NCI-H510A (cell line): ENCODE data around the gene CAPN15.

Experiments used
- DNase-seq: peaks from one replicate; lab custom pipeline; 2025; lab: John Stamatoyannopoulos, UW

CAPN15 gene

DNA sequence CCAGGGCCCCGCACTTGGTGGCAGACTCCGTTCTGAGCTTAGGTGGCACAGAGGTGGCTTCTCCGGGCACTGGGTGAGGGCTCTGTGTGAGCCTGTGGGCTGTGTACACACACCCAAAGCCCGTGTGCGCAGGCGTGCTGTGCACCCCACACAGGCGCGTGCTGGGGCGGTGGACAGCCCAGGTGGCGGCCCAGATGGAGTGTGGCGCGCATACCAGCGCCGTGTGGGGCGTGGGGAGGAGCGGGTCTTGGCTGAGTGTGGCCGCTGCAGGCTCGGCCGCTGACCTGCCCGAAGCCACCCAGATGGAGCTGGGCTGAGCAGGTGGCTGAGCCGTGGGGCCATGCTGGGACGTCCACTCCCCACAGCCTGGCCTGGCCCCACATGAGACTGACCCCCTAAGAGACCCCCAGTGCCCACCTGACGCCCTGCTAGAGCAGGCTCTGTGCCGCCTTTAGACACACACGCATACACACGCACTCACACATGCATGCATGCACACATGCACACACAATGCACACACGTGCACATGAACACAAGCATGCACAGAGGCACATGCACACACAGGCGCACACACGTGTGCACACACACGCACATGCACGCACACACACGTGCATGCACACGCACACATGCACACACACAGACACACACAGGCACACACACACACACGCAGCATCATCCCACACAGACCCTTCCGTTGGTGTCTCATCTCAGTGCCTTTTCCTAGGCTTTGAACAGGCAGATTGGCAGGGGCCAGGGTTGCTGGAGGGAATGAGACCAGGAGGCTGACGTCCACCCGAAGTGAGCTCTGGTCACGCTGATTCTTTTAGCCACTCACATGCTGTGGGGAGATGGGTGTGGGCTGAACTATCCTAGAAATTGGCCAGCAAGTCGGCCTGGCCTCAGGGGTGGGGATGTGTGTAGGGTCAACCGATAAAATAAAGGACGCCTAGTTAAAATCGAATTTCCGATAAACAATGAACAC, 34.7 kb downstream of the CAPN15 start:
- DNase-seq = no peak

DNA sequence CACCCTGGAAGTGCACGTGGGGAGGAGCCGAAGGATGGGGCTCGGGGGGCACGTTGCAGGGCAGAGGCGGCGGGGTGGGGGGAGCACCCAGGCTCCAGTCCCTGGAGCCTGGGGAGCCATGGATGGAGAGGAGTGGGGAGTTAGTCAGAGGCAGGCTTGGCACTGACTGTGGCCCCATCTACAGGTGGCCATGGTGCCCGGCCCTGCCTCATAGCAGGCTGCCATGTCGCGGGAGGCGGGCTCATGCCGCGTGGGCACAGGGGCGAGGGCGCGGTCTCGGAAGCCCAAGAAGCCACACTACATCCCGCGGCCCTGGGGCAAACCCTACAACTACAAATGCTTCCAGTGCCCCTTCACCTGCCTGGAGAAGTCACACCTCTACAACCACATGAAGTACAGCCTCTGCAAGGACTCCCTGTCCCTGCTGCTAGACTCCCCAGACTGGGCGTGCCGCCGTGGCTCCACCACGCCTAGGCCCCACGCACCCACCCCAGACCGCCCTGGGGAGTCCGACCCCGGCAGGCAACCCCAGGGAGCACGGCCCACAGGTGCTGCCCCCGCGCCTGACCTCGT, 35.6 kb downstream of the CAPN15 start:
- DNase-seq = no peak

DNA sequence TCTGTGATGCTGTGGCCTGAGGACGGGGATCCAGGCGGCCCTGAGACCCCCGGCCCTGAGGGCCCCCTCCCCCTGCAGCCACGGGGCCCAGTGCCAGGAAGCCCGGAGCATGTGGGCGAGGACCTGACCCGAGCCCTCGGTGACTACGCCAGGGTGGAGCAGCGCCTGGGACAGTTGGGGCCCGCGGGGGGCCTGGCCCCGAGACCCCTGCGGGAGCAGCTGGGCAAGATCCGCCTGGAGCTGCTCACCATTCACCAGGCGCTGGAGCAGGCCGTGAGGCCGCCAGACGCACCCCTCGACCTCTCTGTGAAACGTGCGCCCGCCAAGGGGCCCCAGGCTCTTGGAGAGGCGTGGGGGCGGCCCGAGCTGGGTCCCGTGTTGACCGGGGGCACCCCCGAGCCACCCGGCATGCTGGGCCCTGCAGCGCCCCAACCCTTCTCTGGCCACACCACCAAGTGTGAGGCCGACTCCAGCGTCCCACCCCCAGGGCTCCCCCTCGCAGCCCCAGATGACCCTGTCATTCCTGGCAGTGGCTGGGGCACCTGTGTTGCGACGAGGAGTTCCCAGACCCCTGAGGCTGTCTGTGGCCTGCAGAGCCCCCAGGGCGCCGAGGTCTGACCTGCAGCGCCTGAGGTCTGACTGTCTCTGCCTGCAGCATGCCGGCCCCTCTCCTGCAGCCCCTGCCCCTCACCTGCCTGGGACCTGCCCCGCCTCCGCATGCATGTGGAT, 37.3 kb downstream of the CAPN15 start:
- DNase-seq = no peak

DNA sequence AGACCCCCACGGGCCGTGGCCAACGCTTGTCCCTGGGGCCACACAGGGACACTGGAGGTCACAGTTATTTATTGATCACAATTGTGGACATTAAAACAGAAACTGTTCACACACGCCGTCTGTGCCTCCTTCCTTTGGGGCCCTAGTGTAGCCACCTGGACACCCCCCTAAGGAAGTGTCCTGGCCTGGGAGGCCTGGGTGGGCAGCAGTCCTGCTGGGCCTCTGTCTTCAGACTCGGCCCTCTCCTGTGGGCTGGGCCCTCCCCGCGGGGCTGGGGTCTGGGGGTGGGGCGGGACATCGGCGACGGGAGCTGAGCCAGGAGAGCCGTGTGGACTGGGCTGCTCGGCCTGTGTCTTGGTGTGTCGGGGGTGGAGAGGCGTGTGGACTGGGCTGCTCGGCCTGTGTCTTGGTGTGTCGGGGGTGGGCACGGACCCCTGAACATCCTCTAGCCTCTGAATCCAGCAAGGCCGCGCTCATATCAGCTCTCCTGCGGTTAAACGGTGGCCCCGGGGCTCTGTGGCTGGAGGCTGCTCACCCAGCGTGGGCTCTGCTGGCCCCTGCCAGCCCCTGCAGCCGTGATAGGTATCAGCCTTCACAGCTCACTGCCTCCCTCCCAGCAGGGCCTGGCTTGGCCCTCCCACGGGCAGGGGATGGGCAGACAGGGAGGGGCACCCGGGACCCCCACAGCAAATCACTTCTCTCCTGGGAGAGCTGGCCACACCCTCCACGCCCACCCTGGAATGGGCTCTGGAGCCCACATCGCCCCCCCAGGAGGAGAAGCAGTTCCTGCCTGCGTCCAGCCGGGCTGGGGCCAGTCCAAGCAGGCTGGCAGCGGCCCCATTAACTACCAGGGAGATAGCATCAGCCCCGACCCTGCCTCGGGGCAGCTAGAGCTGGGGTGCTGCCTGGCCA, 38.2 kb downstream of the CAPN15 start:
- DNase-seq = no peak

DNA sequence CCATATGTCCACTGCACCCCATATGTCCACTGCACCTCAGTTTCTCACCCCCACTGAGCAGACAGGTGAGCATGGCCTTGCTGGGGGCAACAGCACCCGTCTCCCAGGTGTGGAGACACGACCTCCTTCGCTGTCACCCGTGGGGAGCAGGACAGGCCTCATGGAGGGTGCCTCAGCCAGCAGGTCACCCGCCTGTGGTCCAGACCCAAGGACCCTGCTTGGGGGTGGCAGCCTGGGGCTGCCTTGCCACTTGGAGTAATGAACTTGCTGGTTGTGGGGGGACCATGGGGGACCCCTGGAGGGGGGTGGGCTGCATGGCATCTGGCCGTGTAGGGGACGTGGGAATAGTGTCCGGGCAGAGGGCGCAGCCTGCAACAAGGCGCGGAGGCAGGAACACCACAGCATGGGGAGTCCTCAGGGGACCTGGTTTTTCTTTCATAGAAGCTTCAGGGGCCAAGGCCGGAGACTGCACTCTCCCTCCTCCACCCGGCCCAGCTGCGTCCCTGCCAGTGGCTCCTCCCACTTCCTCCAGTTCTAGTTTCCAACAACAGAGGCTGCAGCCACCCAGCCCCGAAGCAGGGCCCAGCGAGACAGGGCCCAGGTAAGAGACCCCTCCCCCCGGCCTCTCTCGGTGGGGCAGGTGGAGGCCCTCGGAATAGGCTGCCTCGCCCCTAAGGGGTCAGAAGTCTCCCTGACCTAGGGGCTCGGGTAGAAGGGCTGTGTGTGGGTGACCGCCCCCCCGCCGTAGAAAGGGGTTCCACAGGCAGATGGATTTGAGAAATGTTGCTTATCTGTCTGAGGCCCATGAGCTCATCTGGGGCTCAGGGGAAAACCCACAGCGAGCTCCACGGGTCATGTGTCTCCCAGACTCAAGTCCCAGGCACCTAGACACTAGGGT, 39.2 kb downstream of the CAPN15 start, which contains the start of gene NHLRC4:
NHLRC4 (plus strand) TSS at position 531 of the 898 bp plus-strand sequence. CDS start 1,043 bp downstream, outside the sequence.
- peak; percentile 58 for DNase-seq

DNA sequence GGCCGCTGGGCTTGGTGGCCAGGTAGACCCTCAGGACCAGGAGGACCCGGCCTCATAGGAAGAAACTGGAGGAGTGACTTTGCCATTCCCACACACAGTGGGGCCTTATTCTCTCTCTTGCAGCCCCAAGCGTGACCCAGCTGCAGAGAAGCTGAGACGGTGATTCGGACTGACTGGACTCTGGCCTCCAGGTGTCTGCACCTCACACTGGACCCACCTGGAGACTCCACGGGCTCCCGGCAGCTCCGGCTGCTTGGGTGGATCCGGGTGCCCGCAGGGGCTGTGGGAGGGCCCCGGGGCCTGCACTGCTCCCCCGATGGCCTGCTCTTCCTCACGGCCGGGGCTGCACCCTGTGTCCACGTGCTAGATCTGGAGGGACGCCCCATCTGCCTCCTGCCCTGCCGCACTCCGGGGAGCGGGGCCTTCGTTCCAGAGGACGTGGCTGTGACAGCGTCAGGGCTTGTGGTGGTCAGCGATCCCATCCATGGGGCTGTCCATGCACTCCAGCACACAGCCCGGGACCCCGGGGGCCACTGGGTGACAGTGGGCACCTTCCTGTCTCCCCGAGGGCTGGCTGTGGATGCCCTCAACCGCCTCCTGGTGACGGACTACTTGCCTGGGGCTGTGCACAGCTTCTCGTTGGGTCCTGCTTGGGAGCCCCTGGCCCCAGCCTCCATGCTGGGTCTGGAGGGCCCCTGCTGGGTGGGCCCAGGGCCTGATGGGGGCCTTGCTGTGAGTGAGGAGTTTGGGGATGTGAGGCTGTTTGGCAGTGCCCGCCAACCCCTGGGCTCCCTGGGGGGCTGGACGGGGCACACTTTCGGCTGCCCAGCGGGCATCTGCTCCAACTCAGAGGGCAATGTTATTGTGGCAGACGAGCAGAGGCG, 40.1 kb downstream of the CAPN15 start:
- no peak for DNase-seq

DNA sequence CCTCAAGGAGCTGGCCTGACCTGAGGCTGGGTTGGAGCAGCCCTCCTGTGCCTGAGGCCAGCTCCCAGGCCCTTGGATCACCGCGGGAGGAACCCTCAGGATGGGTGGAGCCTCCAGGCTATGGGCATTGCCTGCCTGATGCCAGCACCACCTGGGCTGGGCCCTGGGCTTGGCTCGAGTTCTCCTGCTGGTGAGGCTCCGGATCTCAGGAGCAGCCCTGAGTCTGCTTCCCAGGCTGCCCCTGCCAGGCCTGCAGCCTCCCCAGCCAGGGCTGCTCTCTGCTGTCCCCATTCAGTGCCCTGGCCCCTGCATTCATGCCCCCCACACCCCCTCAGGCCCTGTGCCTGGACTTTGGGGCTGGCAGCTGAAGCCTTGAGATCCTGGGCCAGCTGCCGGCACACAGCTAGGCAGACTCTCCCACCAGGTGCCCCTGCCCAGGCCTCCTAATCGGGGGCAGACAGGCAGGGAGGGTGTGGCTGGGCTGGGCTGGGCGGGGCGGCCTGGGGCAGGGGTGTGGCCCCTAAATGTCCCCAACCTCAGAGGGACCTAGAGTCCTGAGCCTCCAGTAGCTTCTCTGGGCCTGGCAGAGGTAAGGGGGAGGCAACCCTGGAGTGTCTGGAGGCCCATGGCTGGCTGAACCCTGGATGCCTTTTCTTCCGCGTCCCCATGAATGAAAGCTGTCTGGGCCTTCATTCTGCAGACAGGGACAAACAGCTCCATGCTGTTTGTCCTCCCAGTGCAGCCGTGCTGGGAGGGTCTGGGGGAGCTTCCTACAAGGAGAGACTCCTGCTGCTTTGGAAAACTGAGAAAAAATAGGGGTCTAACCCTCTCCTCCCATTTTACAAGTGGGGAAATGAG, 41.1 kb downstream of the CAPN15 start:
- DNase-seq = no peak

DNA sequence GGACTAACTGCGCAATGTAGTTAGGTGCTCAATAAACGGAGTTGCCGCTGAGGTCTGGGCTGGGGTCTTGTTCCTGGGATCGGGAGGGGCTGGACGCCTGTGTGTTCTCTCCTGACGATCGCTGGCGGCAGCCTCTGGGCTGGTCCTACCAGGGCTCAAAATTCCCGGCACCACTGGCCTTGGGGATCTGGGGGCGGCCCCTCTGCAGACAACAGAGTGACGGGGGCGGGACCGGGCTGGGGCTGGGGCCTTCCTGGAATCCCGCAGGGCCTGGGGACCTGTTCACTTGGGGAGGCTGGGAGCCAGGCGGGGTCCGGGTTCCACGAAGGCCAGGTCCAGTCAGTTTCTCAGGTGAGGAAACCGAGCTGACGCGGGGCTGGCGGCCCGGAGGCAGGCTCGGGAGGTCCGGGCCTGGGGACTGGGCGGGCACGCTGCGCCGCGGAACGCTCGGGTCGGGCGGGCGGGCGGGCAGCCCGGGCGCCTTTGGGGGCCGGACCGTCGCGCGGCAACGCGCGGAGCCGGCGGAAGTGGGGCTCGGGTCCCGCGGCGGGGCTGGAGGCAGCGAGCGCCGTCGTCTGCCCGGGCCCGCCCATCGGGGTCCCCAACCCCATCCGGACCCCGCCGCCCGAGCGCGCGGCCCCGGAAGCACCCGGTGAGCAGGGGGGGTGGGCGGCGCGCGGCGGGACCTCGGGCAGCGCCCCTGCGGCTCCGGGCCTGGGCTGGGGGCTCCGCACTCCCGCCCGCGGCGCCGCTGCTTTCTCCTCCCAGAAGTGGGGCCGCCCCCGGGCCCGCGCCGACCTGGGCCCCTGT, 42.1 kb downstream of the CAPN15 start, which contains the start of gene PIGQ:
PIGQ (plus strand) TSS at position 524 of the 810 bp plus-strand sequence. CDS start 4,107 bp downstream, outside the sequence.
- DNase-seq = no peak

DNA sequence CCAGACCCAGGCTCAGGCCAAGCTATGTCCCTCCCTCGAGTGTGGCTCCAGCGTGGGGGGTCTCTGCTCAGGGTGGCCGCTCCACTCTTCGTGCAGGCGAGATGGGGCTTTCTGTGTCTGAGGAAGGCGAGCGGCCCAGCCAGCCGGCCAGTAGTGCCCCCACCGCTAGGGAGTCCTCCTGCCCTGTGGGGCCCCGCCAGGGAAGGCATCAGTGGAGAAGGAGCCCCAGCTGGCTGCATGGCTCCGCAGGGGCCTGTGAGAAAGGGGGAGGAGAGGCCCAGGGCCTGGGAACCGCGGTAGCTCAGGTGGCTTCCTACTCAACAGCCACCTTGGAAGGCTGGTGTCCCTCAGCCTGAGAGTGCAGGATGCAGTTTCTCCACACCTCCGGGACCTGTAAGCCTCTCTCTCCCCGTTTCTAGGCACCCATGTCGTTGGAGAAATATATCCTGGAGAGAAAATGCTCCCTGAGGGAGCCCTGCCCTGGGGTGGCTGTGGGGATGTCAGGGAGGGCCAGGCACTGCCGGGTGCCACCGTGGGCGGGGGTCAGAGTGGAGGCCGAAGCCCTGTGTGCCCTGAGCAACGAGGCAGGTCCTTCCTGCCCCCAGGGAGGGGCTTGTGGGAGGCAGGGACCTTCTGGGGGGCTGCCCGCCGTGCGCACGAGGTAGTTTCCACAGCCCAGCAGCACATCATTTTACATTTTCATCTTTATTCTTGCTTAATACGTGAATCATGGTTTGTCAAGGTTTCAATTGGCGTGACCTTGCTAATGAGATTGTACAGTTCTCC, 45.5 kb downstream of the CAPN15 start:
- DNase-seq = no peak

DNA sequence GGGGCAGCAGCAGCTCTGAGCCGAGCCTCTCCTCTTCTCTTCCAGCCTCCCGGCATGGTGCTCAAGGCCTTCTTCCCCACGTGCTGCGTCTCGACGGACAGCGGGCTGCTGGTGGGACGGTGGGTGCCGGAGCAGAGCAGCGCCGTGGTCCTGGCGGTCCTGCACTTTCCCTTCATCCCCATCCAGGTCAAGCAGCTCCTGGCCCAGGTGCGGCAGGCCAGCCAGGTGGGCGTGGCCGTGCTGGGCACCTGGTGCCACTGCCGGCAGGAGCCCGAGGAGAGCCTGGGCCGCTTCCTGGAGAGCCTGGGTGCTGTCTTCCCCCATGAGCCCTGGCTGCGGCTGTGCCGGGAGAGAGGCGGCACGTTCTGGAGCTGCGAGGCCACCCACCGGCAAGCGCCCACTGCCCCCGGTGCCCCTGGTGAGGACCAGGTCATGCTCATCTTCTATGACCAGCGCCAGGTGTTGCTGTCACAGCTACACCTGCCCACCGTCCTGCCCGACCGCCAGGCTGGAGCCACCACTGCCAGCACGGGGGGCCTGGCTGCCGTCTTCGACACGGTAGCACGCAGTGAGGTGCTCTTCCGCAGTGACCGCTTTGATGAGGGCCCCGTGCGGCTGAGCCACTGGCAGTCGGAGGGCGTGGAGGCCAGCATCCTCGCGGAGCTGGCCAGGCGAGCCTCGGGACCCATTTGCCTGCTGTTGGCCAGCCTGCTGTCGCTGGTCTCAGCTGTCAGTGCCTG, 46.7 kb downstream of the CAPN15 start:
- no peak for DNase-seq

DNA sequence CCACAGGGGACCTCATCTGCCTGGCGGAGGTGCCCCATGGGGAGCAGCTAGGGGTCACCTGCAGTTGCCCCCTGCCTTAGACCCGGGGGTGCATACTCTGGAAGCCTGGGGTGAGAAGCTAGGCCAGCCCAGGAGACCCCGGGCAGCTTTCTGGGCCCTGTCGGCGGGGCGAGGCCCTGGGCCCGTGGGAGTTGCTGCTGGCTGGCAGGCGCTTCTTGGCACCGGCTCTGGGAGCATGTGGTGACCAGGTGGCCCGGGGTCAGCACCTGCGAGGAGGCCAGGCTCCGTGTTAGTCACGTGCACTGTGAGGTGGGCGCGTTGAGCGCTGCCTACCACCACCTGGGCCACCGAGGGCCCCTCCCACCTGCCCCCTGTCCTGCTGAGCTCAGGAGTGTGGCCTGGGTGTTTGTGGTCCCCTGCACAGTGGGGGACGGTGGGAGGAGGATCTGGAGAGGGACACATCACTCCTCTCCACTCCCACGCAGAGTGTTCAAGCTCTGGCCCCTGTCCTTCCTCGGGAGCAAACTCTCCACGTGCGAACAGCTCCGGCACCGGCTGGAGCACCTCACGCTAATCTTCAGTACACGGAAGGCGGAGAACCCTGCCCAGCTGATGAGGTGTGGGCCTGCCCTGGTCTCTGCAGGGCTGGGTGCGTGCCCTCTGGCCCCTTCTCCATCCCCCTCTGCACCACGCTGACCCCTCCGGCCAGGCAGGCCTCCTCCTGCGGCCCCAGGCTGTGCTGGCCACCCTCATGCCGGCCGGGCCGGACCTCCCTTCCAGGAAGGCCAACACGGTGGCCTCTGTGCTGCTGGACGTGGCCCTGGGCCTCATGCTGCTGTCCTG, 48.1 kb downstream of the CAPN15 start:
- no peak for DNase-seq

DNA sequence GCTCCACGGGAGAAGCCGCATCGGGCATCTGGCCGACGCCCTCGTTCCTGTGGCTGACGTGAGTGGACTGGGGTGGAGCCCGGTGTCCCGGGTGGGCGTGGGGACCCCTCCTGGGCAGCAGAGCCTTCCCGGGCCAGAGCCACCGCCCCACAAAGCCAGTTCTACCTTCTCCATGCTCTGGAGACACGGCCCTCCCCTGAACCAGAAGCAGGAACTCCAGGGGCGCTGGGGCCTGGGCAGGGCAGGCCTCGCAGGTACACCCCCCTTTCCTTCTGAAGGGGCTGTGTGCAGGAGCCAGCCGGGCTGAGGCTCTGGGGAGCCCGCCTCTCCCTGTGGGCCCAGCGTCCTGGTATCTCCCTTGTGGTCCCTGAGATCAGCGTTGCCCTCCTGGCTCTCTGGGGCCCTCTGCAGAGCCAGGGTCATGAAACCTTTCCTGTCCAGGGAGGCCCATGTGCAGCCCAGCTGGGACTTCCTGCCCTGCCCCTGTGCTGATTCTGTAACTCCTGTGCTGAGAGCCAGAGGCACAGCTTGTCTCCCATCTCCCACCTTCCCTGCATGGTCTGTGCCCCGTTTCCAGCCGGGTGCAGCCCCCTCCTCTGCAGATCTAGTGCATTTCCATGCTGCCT, 48.8 kb downstream of the CAPN15 start:
- no peak for DNase-seq

DNA sequence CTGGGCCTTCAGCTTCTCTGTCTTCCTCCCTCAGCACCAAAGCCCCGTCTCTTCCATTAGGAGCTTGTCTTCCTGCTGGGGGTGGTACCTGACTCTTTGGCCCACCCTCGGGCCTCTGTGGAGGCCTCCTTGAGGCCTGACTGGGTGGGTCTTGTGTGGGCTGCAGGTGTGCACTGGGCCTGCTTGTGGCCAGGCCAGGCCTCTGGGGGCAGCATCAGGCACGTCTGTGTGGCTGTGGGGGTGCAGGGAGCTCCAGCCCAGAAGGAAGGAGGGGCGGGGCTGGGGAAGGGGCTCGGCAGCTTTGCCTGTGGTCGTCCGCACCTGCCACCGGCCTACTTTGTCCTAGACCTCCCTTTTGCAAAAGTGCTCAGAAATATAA, 49.3 kb downstream of the CAPN15 start:
- DNase-seq = no peak

DNA sequence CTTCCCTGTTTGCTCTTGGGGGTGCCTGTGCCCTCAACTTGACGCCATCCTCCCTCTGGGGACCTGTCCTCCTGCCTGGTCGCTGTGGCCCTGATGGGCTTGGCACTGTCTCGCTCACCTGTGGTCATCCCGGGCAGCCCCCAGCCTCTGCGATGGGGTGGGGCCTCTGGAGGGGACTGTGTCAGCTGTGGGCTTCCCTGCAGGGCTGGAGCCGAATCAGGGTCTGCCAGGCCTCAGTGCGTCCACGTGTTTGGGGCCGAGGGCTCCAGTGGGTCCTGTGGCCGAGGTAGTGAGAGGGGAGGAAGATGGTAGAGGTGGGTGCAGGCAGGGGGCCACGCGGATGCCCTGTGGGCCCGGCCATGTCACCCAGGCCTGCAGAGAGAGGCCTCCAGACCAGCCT, 50.3 kb downstream of the CAPN15 start:
- no peak for DNase-seq
